CD8-positive, alpha-beta memory T cell (primary cell): ENCODE results near the gene BTBD9. TPM values are rescaled to one million over a fixed set of nuclear protein-coding genes. Genes with fewer than 3 reads are reported as not detected.
A peak's percentile ranks its signal among the peaks of the same experiment; 100 is the strongest.

Experiments
- CTCF ChIA-PET: fragments of 350-600 bp; sonication (Branson Sonifier 250); formaldehyde crosslinking; loops from one replicate; lab custom pipeline; 2021; ENCODE audit warnings: antibody characterized with exemption; lab: Charles Lee
- POLR2A ChIA-PET: fragments of 350-600 bp; sonication (Branson Sonifier 250); formaldehyde crosslinking; loops from one replicate; lab custom pipeline; 2021; ENCODE audit warnings: antibody characterized with exemption; lab: Charles Lee
- DNase-seq, 5 donors: peaks; one replicate each; pipeline versions ENCODE4 v3.0.0 to v3.0.0-alpha.2; 2020 to 2022; ENCODE audit warnings: mixed read lengths in 1 of 5
- H3K27ac ChIP-seq: one replicate; pipeline ENCODE4 v1.7.0; 2013; ENCODE audit warnings: low read depth, mild to moderate bottlenecking, low read length, moderate library complexity
- H3K27me3 ChIP-seq: 2 replicates; pipeline ENCODE4 v1.7.0; 2013; ENCODE audit warnings: low read length, mild to moderate bottlenecking; ENCODE audit not compliant: insufficient read depth, poor library complexity, severe bottlenecking
- H3K36me3 ChIP-seq: 2 replicates; pipeline ENCODE4 v1.7.0; 2013; ENCODE audit warnings: mild to moderate bottlenecking, low read length, moderate library complexity; ENCODE audit not compliant: insufficient read depth
- H3K4me1 ChIP-seq: 2 replicates; pipeline ENCODE4 v1.7.0; 2013; ENCODE audit warnings: mild to moderate bottlenecking, low read length, moderate library complexity; ENCODE audit not compliant: insufficient read depth
- H3K4me3 ChIP-seq: 2 replicates; pipeline ENCODE4 v1.7.0; 2013; ENCODE audit warnings: mild to moderate bottlenecking, low read length
- H3K9me3 ChIP-seq: 2 replicates; pipeline ENCODE4 v1.7.0; 2013; ENCODE audit warnings: mild to moderate bottlenecking, low read length
- H3K27ac Mint-ChIP-seq, 8 donors: one replicate each; pipeline ENCODE4 v1.8.0; 2020 to 2021; ENCODE audit warnings: mixed read lengths in 8 of 8, mild to moderate bottlenecking in 6 of 8, inconsistent platforms in 3 of 8, moderate library complexity in 3 of 8
- H3K27me3 Mint-ChIP-seq, 2 donors: one replicate each; pipeline ENCODE4 v1.8.0; 2020 to 2021; ENCODE audit warnings: mixed read lengths in 2 of 2, mild to moderate bottlenecking in 1 of 2, moderate library complexity in 1 of 2
- H3K36me3 Mint-ChIP-seq, 3 donors: one replicate each; pipeline ENCODE4 v1.8.0; 2020 to 2021; ENCODE audit warnings: mixed read lengths in 3 of 3, inconsistent platforms in 1 of 3, mild to moderate bottlenecking in 1 of 3
- H3K4me1 Mint-ChIP-seq, 3 donors: one replicate each; pipeline ENCODE4 v1.8.0; 2020 to 2021; ENCODE audit warnings: mixed read lengths in 3 of 3, inconsistent platforms in 1 of 3, mild to moderate bottlenecking in 1 of 3
- H3K4me3 Mint-ChIP-seq, 7 donors: one replicate each; pipeline ENCODE4 v1.8.0; 2020 to 2021; ENCODE audit warnings: mixed read lengths in 7 of 7, mild to moderate bottlenecking in 6 of 7, moderate library complexity in 4 of 7, inconsistent platforms in 2 of 7
- H3K9me3 Mint-ChIP-seq, 5 donors: one replicate each; pipeline ENCODE4 v1.8.0; 2020 to 2022; ENCODE audit warnings: mixed read lengths in 5 of 5, mild to moderate bottlenecking in 3 of 5, moderate library complexity in 2 of 5, inconsistent platforms in 1 of 5
- polyA plus RNA-seq: library from polyadenylated mRNA; unstranded; fragments of 300-500 nt; fragmentation: Illumina TruSeq; gene quantifications from one replicate; pipeline ENCODE4 v1.2.3, GENCODE V29; 2021
- total RNA-seq, 2 experiments: library from RNA; stranded (reverse); gene quantifications; one replicate each; pipeline ENCODE4 v1.2.3, GENCODE V29; 2021

The BTBD9 gene
- total and polyA plus RNA-seq, 3 experiments from 2014 or later = 12.2 to 17.7 (median 14.9) TPM

DNA sequence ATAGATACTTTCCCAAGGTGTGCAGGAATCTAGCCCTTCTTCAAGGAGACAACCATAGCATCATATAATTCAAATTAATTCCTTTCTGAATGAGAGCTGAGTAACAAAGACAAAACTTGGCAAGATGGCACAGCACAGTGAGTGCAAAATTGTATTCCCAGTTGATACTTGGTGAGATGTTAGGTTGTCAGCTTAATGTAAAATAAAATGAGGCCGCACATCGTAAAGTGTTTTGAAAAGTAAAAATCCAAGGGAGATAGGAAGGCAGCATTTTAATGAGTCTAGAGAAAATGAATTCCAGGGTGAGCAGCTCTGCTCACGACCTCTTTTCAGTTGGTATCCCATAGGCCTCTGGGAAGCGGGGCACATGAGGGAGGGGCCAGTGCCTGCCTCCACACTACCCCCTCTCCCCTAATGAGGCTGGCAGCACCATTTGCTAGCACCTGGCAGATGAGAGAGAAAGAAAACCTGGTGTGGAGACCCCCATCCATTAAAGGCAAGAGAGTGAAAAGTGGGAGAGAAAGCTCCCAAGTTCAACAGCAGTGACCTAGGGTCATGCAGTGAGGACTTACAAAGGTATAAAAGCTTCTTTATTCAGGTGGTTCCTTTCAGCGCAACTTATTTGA lies 158.4 kb downstream of the BTBD9 start:
- Mint-ChIP-seq H3K9me3 (no peaks in the 10 kb centered on the region), H3K4me1 (peaks cover 11 to 13% (median 12%) of the 10 kb centered on the region in 3 donors), H3K4me3 (no peak overlapping the region), H3K36me3 (peaks cover 0 to 7% (median 0%) of the 10 kb centered on the region in 3 donors), H3K27me3 (no peaks in the 10 kb centered on the region), H3K27ac (no peak overlapping the region)
- Histone ChIP-seq H3K9me3 (no peaks in the 10 kb centered on the region), H3K27me3 (no peaks in the 10 kb centered on the region), H3K27ac (no peak overlapping the region), H3K4me1 (no peaks in the 10 kb centered on the region), H3K36me3 (no peaks in the 10 kb centered on the region), H3K4me3 (no peak overlapping the region)
- DNase-seq = no peak
- CTCF ChIA-PET = interaction anchor here (1.3 to 2.0 kb wide), 2 partner anchors 13 to 16 kb away, joined by 3 to 6 read pairs; no protein-coding TSS in a partner anchor
- POLR2A ChIA-PET = no interaction called here

DNA sequence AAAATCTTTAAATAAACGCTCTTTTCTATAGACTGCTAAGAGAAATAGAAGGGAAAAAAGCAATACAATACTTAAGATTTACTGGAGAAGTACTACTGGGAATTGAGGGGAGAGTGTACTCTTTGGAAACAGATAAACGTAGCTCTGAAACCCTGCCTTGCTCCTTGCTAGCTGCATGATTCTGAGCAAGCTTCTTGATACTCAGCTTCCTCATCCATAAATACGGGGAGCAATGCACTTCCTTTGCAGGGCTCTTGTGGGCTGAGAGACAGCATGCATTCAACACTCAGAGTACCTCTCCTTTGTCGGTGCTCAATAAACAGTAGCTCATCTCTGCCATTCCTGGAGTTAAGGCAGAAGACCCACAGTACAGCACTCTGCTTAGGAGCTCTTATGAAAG lies 159.7 kb downstream of the BTBD9 start:
- H3K27me3 Mint-ChIP-seq = no peaks in the 10 kb centered on the region
- CTCF ChIA-PET = interaction anchor here (1.2 kb wide), 1 partner anchor 14 kb away, joined by 3 read pairs; no protein-coding TSS in a partner anchor

DNA sequence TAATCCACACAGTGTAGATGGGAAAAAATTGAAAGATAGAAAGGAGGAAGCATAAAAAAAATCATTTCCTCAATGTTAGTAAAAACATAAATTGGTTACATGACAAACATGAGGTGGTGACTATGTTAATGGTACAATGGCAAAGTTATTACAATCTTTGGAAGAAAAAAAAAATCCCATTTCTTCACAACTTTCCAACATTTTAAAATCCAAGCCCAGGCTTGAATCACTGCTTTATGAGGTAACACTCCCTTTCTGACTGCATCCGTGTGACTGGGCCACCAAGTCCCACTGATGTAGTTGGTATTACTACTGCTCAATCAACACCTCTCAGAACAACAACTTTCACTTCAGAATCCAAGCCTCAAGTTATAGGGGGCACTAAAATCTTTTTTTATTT lies 160.4 kb downstream of the BTBD9 start:
- POLR2A ChIA-PET = no interaction called here
- no peaks in the 10 kb centered on the region for H3K9me3 Mint-ChIP-seq
- no peak overlapping the region for H3K27ac ChIP-seq
- no peaks in the 10 kb centered on the region for H3K36me3 ChIP-seq
- H3K4me1 ChIP-seq = no peaks in the 10 kb centered on the region
- no peak overlapping the region for H3K27ac Mint-ChIP-seq
- H3K4me3 ChIP-seq = no peak overlapping the region
- H3K4me1 Mint-ChIP-seq = peaks cover 11 to 13% (median 12%) of the 10 kb centered on the region in 3 donors
- no peak for DNase-seq
- CTCF ChIA-PET = no interaction called here
- H3K9me3 ChIP-seq = no peaks in the 10 kb centered on the region
- peaks cover 0 to 5% (median 3%) of the 10 kb centered on the region in 3 donors for H3K36me3 Mint-ChIP-seq
- no peaks in the 10 kb centered on the region for H3K27me3 Mint-ChIP-seq
- no peak overlapping the region for H3K4me3 Mint-ChIP-seq
- H3K27me3 ChIP-seq = no peaks in the 10 kb centered on the region

More for the DNA sequence above, 159.7 kb downstream of the BTBD9 start:
- H3K4me3 ChIP-seq = no peak overlapping the region
- Mint-ChIP-seq H3K9me3 (no peaks in the 10 kb centered on the region), H3K36me3 (peaks cover 0 to 5% (median 0%) of the 10 kb centered on the region in 3 donors), H3K27ac (no peak overlapping the region), H3K4me1 (peaks cover 11 to 13% (median 12%) of the 10 kb centered on the region in 3 donors), H3K4me3 (no peak overlapping the region)
- H3K27ac ChIP-seq = no peak overlapping the region
- no peaks in the 10 kb centered on the region for H3K4me1 ChIP-seq
- H3K9me3 ChIP-seq = no peaks in the 10 kb centered on the region
- H3K27me3 ChIP-seq = no peaks in the 10 kb centered on the region
- POLR2A ChIA-PET = no interaction called here
- DNase-seq = no peak
- H3K36me3 ChIP-seq = no peaks in the 10 kb centered on the region

DNA sequence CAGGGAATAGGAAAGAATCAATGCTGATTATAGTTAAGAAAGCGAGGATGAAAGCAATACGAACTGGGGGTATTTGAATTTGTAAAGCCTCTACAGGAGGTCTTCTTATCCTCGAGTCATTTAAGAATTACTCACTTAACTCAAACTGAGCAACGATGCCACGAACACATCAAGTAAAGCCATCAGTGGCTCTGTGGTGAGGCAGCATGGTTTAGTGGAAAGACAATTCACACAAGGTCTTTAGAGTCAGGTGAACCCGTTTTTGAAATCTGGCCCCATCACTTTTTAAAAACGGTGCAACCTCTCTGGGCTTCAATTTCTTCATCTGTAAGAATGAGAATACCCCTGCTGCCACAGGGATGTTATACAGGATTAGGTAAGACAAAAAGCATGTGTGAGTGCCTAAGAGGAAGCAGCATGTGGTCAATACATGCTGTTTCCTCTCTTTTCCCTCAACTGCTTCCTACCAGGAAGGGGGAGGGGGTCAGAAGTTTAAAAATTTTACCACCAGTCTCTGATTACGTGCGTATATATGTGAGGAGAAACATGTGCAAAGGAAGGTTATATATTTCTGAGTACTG lies 162.0 kb downstream of the BTBD9 start:
- H3K9me3 ChIP-seq = no peaks in the 10 kb centered on the region
- Mint-ChIP-seq H3K36me3 (peaks cover 0 to 19% (median 9%) of the 10 kb centered on the region in 3 donors), H3K4me3 (no peak overlapping the region), H3K4me1 (peaks cover 11 to 13% (median 12%) of the 10 kb centered on the region in 3 donors), H3K9me3 (no peaks in the 10 kb centered on the region), H3K27ac (peak overlapping the region in 1 of 8 donors; percentile 51), H3K27me3 (no peaks in the 10 kb centered on the region)
- DNase-seq = no peak
- H3K4me3 ChIP-seq = no peak overlapping the region
- no peaks in the 10 kb centered on the region for H3K27me3 ChIP-seq
- POLR2A ChIA-PET = no interaction called here
- no peak overlapping the region for H3K27ac ChIP-seq
- CTCF ChIA-PET = no interaction called here
- no peaks in the 10 kb centered on the region for H3K36me3 ChIP-seq
- no peaks in the 10 kb centered on the region for H3K4me1 ChIP-seq

DNA sequence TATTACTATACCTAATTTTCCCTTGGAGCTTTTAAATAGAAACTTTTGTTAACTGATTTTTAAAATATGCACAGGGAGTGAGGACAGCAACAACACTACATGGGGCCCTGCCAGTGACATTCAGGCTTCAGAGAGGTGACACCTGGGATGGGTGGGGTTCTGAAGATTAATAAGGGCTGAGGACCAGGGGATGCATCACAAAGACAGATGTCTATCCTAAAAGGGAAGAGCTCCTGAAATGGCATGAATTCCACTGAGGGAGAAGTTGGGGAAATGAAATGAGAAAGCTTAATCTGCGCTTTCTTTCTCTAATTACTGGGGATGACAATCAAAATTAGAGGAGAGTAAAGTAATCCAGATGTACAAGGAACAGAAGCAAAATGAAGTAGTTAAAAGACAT lies 162.8 kb downstream of the BTBD9 start:
- ChIA-PET CTCF (interaction anchor here (1.5 kb wide), 1 partner anchor 9 kb away, joined by 8 read pairs; no protein-coding TSS in a partner anchor), POLR2A (no interaction called here)
- H3K9me3 Mint-ChIP-seq = no peaks in the 10 kb centered on the region
- Histone ChIP-seq H3K27me3 (no peaks in the 10 kb centered on the region), H3K4me3 (no peak overlapping the region), H3K27ac (no peak overlapping the region), H3K9me3 (no peaks in the 10 kb centered on the region), H3K4me1 (no peaks in the 10 kb centered on the region), H3K36me3 (no peaks in the 10 kb centered on the region)
- no peak for DNase-seq
- peaks cover 0 to 19% (median 9%) of the 10 kb centered on the region in 3 donors for H3K36me3 Mint-ChIP-seq
- H3K4me1 Mint-ChIP-seq = peaks cover 11 to 13% (median 12%) of the 10 kb centered on the region in 3 donors
- no peak overlapping the region for H3K27ac Mint-ChIP-seq
- no peak overlapping the region for H3K4me3 Mint-ChIP-seq
- H3K27me3 Mint-ChIP-seq = no peaks in the 10 kb centered on the region

DNA sequence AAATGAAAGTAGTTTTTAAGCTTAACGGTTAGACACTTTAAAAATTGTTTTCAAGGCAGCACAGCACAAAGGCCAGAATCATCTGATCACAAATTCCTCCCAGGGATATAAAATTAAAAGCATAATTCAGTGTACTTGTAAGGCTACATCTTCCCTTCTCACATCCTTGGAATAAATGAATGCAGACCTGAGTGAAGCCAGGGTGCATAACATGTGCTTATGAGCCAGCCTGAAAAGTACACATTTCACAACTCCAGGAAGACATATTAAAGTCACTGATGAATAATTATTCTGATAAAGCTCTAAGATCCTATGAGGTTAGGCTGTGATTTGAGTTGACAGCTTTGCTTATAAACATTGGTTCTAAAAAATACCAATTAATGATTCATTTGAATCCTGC lies 163.6 kb downstream of the BTBD9 start:
- Histone ChIP-seq H3K36me3 (no peaks in the 10 kb centered on the region), H3K27ac (no peak overlapping the region), H3K4me3 (no peak overlapping the region), H3K27me3 (no peaks in the 10 kb centered on the region), H3K4me1 (no peaks in the 10 kb centered on the region), H3K9me3 (no peaks in the 10 kb centered on the region)
- H3K4me3 Mint-ChIP-seq = no peak overlapping the region
- H3K27me3 Mint-ChIP-seq = no peaks in the 10 kb centered on the region
- ChIA-PET CTCF (interaction anchor here (1.4 to 1.5 kb wide), 3 partner anchors 10 to 18 kb away, joined by 4 to 8 read pairs (median 5); no protein-coding TSS in a partner anchor), POLR2A (no interaction called here)
- no peaks in the 10 kb centered on the region for H3K9me3 Mint-ChIP-seq
- no peak overlapping the region for H3K27ac Mint-ChIP-seq
- no peak for DNase-seq
- peaks cover 0 to 19% (median 9%) of the 10 kb centered on the region in 3 donors for H3K36me3 Mint-ChIP-seq
- H3K4me1 Mint-ChIP-seq = peaks cover 11 to 13% (median 12%) of the 10 kb centered on the region in 3 donors

DNA sequence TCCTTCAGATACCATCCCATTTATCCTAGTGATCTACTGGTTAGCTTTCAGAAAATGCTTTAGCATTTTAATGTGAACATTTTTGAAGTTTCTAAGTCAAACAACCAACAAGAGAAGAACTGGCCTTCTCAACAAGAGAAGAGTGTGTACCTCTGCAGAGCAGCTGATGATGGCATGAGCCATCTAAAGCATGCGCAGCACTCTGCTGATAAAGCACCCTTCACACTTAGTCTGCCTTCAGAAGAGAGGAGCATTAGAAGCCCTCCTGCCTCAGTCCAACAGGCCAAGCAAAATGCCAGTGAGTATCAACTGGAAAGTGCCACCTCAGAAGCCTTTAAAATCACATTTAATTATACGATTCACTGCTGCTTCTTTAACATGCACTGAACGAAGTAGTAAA lies 169.2 kb downstream of the BTBD9 start:
- Mint-ChIP-seq H3K27me3 (no peaks in the 10 kb centered on the region), H3K27ac (no peak overlapping the region), H3K36me3 (peaks cover 0 to 19% (median 4%) of the 10 kb centered on the region in 3 donors), H3K4me1 (no peaks in the 10 kb centered on the region), H3K9me3 (peaks cover 0 to 2% (median 0%) of the 10 kb centered on the region in 5 donors), H3K4me3 (no peak overlapping the region)
- CTCF ChIA-PET = no interaction called here
- H3K27ac ChIP-seq = no peak overlapping the region
- no peaks in the 10 kb centered on the region for H3K9me3 ChIP-seq
- POLR2A ChIA-PET = no interaction called here
- no peaks in the 10 kb centered on the region for H3K36me3 ChIP-seq
- no peak for DNase-seq
- H3K4me3 ChIP-seq = no peak overlapping the region
- no peaks in the 10 kb centered on the region for H3K4me1 ChIP-seq
- H3K27me3 ChIP-seq = no peaks in the 10 kb centered on the region

DNA sequence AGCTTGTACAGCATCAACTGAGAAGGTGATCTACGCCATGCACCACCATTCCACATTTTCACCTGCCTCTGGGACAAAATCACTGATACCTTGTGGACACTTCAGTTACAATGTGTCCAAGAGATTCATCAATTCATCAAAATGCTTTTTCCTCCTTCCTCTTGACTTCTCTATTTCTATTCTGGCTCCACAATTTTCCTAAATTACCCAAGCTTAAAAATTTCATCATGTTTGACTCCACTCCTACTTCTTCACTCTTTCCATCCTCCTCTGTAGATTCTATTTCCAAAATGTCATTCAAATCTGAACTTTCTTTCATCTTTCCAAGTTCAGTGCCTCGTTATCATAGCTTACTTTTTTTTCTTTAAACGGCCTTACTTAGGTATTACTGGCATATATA lies 172.2 kb downstream of the BTBD9 start:
- no peak overlapping the region for H3K27ac ChIP-seq
- DNase-seq = no peak
- Mint-ChIP-seq H3K4me3 (no peak overlapping the region), H3K27ac (no peak overlapping the region), H3K27me3 (no peaks in the 10 kb centered on the region), H3K36me3 (peaks cover 4 to 11% (median 4%) of the 10 kb centered on the region in 3 donors), H3K4me1 (no peaks in the 10 kb centered on the region), H3K9me3 (peaks cover 0 to 12% (median 7%) of the 10 kb centered on the region in 5 donors)
- ChIA-PET POLR2A (no interaction called here), CTCF (no interaction called here)
- no peaks in the 10 kb centered on the region for H3K27me3 ChIP-seq
- no peaks in the 10 kb centered on the region for H3K9me3 ChIP-seq
- H3K4me3 ChIP-seq = no peak overlapping the region
- no peaks in the 10 kb centered on the region for H3K4me1 ChIP-seq
- H3K36me3 ChIP-seq = no peaks in the 10 kb centered on the region
